HCEC 1CT (cell line): Measurements from ENCODE around the gene POC1B.

ENCODE experiments used
- DNase-seq: peaks from one replicate; pipeline ENCODE4 v3.0.0-alpha.2; 2017

Gene POC1B

DNA sequence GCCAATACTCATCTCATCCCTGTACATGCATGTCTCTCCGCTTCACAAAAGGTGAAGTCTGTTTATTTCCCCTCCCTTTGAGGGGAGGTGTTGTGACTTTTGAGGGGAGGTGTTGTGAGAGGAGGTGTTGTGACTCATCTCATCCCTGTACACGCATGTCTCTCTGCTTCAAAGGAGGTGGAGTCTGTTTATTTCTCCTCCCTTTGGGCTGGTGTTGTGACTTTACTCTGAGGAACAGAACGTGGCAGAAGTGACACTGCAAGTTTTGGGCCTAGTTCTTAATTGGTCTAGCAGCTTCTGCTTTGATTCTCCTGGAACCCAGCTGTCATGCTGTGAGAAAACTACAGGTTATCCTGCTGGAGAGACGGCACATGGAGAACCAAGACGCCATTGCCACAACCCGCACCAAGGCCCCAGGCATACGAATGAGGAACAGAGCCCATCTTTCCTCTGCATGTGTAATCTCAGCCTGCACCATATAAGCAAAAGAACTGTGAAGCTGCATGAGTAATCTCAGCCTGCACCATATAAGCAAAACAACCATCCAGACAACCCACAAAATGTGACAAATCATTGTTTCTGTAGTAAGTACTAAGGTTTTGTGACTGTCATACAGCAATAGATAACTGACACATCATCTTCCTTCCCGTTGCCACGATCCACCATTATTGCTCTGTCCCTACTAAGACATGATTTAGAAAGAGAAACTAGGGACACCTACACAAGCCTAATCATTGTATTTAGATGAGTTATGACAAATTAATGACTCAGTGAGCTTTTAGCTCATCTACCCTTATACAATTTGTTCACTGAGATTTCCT lies 31.2 kb downstream of the POC1B start:
- DNase-seq, result peak; percentile 51

- no peak for DNase-seq
Measured at GRCh38 chr12:89493670-89494302, 32.1 kb downstream of the POC1B start.

DNA sequence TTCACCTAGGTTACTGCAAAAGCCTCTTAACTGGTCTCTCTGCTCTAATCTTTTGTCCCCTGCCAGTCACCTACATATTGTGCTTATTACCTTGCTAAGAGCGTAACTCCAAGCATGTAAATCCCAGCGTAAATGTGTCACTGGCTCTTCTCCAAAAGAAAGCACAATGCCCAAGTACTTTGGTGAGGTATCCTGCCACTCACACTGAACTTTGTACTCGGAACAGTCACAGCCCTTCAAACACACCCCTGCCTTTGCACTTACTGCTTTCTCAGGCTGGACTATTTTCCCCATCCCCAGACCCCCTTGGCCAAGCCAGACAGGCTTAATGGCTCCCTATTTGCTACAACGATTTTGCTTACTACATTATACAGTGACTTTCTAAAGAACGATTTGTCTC lies 33.0 kb downstream of the POC1B start:
- DNase-seq, result no peak

- no peak for DNase-seq
Measured at GRCh38 chr12:89490922-89491321, 34.9 kb downstream of the POC1B start.

- no peak for DNase-seq
Measured at GRCh38 chr12:89486264-89486663, 39.6 kb downstream of the POC1B start.

- no peak for DNase-seq
Measured at GRCh38 chr12:89484470-89484869, 41.4 kb downstream of the POC1B start.

GRCh38 chr12:89481213-89481914 lies 44.5 kb downstream of the POC1B start:
- DNase-seq, result no peak

- no peak for DNase-seq
Measured at GRCh38 chr12:89479982-89480381, 45.9 kb downstream of the POC1B start.

- no peak for DNase-seq
Measured at GRCh38 chr12:89477633-89478279, 48.1 kb downstream of the POC1B start.

DNA sequence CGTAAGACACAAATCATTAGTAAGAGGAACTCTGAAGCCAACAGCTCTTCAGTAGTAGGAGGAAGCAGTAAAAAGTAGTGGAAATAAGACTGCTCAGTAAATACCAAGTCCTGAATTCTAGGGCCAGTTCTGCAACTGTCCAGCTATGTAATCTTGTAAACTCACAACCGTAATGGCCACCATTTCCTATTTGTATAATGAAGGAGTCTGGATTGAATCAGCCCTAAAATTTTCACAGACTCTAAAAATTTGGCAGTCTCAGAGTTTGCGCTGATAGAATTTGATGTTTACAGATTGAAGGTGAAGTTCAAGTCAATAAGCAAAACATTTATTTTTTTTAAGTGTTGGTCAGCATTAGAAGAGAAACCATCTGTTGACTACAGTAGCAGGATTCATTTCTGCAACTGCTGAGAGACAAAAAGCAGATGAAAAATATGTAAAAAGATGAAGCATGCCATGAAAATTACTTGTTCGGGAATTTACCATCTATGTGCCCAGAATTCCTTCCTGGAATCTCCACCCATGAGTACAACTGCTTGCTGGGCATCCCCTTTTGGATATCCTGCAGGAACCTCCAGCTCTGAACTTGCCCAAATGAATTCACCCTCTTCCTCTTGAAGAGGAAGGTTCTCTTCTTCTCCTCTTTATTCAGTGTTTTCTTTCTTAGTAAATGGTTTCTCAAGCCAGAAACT lies 48.8 kb downstream of the POC1B start:
- no peak for DNase-seq

DNA sequence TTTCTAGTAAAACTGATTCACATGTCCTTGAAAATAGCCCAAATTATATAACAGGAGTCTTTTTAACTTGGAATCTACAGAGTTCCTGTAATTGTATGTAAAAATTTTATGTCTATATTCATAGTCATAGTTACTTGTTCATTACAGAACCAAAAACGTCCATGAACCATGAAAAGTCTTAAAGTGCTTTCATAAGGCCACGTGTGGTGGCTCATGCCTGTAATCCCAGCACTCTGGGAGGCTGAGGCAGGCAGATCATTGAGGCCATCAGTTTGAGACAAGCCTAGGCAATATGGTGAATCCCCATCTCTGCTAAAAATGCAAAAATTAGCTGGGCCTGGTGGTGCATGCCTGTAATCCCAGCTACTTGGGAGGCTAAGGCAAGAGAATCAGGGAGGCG lies 49.6 kb downstream of the POC1B start:
- DNase-seq, result no peak

DNA sequence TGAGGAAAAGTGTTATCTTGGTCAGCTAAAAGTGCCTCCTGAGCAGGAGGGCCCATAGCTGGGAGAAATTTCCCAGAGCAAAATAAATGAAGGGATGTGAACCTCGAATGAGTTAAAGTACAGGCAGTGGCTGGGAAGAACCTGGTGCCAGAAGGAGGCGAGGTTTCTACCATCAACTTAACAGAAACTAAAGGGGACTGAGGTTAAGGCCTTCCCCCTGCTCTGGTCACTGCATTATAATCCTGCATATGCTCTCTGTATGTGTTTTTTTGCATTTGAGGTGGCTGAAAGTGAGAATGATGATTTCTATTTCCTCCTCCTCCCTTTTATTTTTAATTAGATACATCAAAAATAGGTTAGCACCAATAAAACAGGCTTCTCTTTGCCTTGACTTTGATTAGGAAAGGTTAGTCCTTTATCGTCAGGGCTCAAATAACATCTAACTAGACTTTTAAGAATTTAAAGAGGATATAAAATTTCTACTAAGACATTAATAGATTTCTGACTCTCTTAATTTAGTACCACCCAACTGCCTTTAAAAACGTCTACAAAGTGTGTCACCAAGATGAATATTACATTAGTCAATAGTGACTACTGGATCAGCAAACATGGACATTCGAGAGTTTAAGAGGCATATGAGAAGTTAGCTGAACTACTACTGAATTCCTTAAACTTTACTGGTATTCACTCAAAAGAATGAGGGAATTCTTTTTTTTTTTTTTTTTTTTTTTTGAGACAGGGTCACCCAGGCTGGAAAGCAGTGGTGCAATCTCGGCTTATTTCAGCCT lies 50.5 kb downstream of the POC1B start:
- peak; percentile 45 for DNase-seq

DNA sequence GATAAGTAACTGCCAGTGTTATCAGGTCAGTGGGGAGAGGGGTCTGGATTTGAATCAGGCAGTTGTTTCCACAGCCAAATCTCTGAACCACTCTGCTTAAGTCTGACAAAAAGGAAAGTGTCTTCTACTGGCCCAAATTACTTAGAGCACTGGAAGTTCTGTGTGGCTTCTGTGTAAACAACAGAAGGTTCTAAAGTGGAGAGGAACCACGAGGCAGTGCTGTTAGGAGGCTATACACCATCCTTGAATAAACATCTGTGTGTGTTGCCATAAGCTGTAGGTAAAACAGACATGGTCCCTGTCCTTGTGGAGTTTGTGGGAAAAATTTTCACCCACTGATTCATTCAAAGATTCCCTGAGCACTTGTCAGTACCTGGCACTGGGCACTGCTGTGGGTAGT lies 51.2 kb downstream of the POC1B start:
- no peak for DNase-seq

DNA sequence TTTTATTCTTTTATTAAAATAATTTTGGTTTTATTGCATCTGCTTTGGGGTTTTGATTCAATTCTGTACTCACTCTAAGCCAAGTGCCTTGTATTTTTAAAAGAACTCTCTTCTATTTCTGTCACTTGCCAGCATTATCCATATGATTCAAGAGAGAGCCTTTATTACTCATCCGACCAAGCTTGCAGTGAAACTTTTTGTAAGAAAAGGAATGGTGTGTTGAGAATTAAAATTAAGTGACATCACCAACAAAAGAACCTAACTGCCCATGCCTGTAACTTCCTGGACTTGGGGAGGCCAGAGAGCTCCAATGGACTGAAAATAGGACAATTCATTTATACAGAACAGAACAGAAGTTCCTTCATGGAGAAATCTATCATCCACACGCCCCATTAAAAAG lies 53.3 kb downstream of the POC1B start:
- DNase-seq, result peak; percentile 64

- peak; percentile 52 for DNase-seq
Measured at GRCh38 chr12:89470741-89471509, 54.9 kb downstream of the POC1B start.

DNA sequence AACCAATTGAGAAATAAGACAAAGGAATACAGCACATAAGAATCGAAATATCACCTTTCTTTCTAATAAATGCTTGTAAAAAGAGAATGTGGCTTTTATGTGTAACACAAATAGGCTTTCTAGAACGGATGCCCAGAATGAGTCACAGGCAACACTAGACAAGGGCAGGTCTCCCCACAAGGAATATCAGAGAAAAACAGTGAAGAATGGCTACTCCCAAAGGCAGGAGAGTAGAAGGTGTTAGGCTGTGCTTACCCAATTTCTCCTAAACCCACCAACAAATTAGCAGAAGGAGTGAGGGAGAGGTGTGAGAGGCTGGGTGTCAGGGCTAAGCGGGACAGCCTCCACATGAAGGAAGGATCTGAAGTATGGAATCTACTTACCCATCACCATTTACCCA lies 56.5 kb downstream of the POC1B start:
- peak; percentile 46 for DNase-seq

DNA sequence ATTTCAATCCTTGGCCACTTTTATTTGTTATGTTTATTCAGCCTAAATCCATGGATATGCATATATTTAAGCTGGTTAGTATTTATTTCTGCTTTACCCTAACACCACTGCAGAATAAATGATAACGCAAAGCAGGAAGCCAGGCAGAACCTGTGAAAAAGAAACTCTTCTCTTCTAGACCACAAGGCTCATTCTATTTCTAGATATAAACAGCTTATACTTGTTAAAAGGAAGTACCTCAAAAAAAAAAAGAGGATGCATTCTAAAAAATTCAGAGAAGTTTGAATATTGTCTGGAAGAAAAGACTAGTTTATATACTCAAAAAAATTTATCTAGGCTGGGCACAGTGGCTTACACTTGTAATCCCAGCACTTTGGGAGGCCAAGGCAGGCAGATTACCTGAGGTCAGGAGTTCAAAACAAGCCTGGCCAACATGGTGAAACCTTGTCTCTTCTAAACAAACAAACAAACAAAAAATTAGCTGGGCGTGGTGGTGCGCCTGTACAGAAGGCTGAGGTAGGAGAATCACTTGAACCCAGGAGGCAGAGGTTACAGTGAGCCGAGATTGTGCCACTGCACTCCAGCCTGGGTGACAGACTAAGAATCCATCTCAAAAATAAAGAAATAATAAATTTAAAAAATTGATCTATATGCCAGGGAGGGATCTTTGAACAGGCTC lies 57.1 kb downstream of the POC1B start:
- no peak for DNase-seq

- DNase-seq, result no peak
Measured at GRCh38 chr12:89468017-89468416, 57.8 kb downstream of the POC1B start.

DNA sequence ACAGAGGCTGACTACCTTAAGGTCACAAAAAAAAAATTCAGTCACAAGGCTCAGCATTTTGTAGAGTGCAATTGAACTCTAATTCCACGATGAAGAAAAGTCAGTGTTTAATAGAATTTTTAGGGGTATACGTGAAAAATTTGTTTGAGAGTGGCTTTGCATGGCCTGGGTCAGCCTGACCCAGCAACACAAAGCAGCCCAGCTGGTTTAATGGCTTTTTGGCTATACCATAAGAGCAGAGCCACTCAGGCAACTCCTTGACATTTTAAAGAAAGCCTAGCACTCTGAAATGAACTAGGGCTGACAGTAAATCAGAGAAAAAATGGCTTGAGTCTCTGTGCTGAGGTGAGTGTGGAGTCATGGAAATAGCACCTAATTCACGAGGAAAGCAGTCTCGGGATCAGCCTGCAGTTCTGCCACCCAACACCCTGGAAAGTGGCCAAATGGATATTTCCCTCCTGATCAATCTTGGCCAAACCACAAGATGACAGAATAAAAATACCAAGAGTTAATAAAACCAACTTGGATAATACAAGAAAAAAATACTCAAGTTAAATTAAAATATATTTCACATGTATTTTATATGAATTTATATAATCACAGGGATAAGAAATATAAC lies 60.8 kb downstream of the POC1B start:
- no peak for DNase-seq
